ENCODE measurements around the gene UPP1.
"Not testable (repeated sequence)": the region's sequence is repeated elsewhere in the genome, so short reads cannot be mapped to it uniquely, and the experiment has no call there.

UPP1 gene

DNA sequence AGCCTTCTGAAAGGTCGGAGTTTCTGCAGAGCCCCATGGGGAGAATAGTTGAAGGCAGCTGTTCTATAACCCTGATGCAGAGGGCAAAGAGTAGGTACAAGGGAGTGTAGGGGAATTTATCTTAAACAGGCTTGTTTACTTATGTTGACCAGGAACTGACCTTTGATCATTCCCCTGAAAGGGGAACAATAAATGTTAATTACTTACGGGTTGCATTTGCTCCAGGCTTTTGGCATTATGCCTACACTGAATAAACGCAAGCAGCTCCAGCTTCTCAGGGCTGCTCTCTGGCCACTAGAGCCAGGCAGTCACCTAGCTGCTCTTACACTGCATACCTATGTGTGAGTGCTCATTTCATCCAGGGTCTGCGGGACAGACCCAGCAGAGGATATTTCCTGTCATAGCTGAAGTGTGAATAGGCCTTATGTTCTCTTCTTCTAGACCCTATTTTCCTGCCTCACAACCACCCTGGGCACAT, 55.3 kb downstream of the UPP1 start (continued):
- TF ChIP-seq POU6F1 (CRISPR knock-in tag; IDR thresholded peaks at IDR 0.05; ENCODE audit: borderline replicate concordance, low read depth) = no peak
- TF ChIP-seq ESRRG (CRISPR knock-in tag; IDR thresholded peaks at IDR 0.05) = no peak
- TF ChIP-seq ISL1 (CRISPR knock-in tag; IDR thresholded peaks at IDR 0.05) = no peak
- TF ChIP-seq ZFP3 (CRISPR knock-in tag; IDR thresholded peaks at IDR 0.05) = no peak
- TF ChIP-seq SNAI2 (CRISPR knock-in tag; IDR thresholded peaks at IDR 0.05) = no peak
- no peak for TF ChIP-seq ZNF565 (CRISPR knock-in tag; conservative IDR thresholded peaks at IDR 0.05; ENCODE audit: low read depth)
- TF ChIP-seq CSDC2 (CRISPR knock-in tag; IDR thresholded peaks at IDR 0.05) = no peak
- TF ChIP-seq ZNF70 (CRISPR knock-in tag; IDR thresholded peaks at IDR 0.05) = no peak
- TF ChIP-seq CSRNP3 (CRISPR knock-in tag; IDR thresholded peaks at IDR 0.05) = no peak
- TF ChIP-seq TSHZ2 (CRISPR knock-in tag; IDR thresholded peaks at IDR 0.05) = no peak

DNA sequence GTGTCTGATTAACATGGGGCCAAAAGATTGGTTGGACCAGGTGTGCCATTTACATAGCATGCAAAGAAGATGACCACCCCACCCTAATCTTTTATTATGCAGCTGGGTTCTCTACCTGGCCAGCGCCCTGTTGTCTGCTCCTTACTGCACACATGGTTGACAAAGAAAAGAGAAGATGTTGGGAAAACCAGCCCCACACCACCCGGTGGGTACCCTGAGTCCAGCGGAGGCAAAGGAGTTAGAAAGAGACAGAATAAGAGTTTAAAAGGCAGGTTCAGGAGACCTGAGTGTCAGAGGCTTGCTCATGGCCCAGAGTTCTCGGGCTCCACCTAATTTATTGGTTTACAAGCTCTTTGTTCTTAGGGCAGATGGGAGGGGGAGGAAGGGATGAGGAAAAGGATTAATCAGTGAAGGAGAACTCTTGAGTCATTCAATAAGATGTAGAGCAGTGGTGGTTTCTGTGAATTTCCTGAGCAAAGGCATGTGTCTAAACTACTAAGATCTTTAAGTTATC, 58.1 kb downstream of the UPP1 start:
- no peak for TF ChIP-seq RARB (CRISPR knock-in tag; IDR thresholded peaks at IDR 0.05)
- TF ChIP-seq ESRRG (CRISPR knock-in tag; IDR thresholded peaks at IDR 0.05) = no peak
- TF ChIP-seq, protein P1, sequence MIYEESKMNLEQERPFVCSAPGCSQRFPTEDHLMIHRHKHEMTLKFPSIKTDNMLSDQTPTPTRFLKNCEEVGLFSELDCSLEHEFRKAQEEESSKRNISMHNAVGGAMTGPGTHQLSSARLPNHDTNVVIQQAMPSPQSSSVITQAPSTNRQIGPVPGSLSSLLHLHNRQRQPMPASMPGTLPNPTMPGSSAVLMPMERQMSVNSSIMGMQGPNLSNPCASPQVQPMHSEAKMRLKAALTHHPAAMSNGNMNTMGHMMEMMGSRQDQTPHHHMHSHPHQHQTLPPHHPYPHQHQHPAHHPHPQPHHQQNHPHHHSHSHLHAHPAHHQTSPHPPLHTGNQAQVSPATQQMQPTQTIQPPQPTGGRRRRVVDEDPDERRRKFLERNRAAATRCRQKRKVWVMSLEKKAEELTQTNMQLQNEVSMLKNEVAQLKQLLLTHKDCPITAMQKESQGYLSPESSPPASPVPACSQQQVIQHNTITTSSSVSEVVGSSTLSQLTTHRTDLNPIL (CRISPR knock-in tag; IDR thresholded peaks at IDR 0.05; ENCODE audit: low read depth) = no peak
- TF ChIP-seq ZC3H10 (CRISPR knock-in tag; IDR thresholded peaks at IDR 0.05) = no peak
- no peak for TF ChIP-seq PATZ1 (CRISPR knock-in tag; IDR thresholded peaks at IDR 0.05; ENCODE audit: borderline replicate concordance)
- ATAC-seq = no peak

DNA sequence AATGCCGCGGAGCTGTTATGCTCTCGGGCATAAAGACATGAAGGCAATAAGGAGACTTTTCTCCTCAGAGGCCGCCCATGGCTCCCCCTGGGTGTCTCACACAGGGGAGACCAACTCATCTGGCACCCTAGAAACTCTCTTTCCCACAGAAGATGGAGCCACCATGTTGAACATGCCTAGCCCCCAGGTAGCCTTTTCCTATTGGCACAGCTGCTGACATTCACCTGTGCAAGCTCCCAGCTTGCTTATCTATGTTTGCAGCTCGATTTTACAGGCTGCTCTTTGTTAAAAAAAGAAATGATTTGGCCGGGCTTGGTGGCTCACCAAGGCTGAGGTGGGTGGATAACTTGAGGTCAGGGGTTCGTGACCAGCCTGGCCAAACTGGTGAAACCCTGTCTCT, 58.6 kb downstream of the UPP1 start:
- ATAC-seq = not testable (repeated sequence)

DNA sequence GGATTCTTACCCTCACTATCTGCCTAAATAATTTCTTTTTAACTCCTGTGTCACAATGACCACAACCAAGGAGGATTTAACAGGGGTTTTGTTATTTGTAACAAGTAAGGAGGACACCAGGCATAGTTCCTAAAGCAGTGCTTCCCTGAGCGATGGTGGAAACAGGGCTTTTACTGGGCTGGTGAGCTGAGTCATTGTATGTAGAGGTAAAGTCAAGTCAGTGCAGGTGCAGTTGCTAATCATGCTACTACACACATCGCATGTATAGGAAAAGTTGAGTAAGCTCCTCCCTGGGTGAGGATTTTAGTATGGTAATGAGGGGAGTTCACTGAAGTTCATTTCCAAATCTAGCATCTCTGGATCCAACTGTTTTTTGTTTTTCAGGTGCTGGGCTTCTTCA, 59.2 kb downstream of the UPP1 start:
- ATAC-seq = no peak

More for the DNA sequence above, 59.2 kb downstream of the UPP1 start:
- TF ChIP-seq SNAI2 (CRISPR knock-in tag; IDR thresholded peaks at IDR 0.05) = no peak
- TF ChIP-seq RARB (CRISPR knock-in tag; IDR thresholded peaks at IDR 0.05) = no peak
- no peak for TF ChIP-seq CSDC2 (CRISPR knock-in tag; IDR thresholded peaks at IDR 0.05)
- TF ChIP-seq ZFP30 (CRISPR knock-in tag; IDR thresholded peaks at IDR 0.05) = no peak
- no peak for TF ChIP-seq ARNTL (CRISPR knock-in tag; IDR thresholded peaks at IDR 0.05; ENCODE audit: borderline replicate concordance, low read depth)
- TF ChIP-seq POU6F1 (CRISPR knock-in tag; IDR thresholded peaks at IDR 0.05; ENCODE audit: borderline replicate concordance, low read depth) = no peak
- no peak for TF ChIP-seq ZC3H10 (CRISPR knock-in tag; IDR thresholded peaks at IDR 0.05)
- TF ChIP-seq TOX (CRISPR knock-in tag; IDR thresholded peaks at IDR 0.05; ENCODE audit: borderline replicate concordance) = no peak
- TF ChIP-seq ZNF8 (CRISPR knock-in tag; IDR thresholded peaks at IDR 0.05) = no peak
- no peak for TF ChIP-seq TCF4 (CRISPR knock-in tag; IDR thresholded peaks at IDR 0.05; ENCODE audit: borderline replicate concordance)
- TF ChIP-seq PPARA (CRISPR knock-in tag; IDR thresholded peaks at IDR 0.05; ENCODE audit: borderline replicate concordance) = no peak
- TF ChIP-seq ZNF565 (CRISPR knock-in tag; conservative IDR thresholded peaks at IDR 0.05; ENCODE audit: low read depth) = no peak

Data from SK-N-SH treated with all-trans-retinoic acid at 6 μM for 48 hours (cell line).